ENCODE measurements around the gene ZBTB26.

- TF ChIP-seq GATA2 (IDR thresholded peaks at IDR 0.05; ENCODE audit: low read depth, low read length) (no peak), GATA3 (IDR thresholded peaks at IDR 0.05; ENCODE audit: low read depth, low read length) (no peak)
Observed at GRCh38 chr9:122879443-122879842, 51.9 kb downstream of the ZBTB26 start.

All from SH-SY5Y (cell line).